ENCODE data around the gene TMC5. TPM values are rescaled to one million over a fixed set of nuclear protein-coding genes. Genes with fewer than 3 reads are reported as not detected.

The TMC5 gene
- total RNA-seq, 1 experiment from 2014 or later, result not detected

DNA sequence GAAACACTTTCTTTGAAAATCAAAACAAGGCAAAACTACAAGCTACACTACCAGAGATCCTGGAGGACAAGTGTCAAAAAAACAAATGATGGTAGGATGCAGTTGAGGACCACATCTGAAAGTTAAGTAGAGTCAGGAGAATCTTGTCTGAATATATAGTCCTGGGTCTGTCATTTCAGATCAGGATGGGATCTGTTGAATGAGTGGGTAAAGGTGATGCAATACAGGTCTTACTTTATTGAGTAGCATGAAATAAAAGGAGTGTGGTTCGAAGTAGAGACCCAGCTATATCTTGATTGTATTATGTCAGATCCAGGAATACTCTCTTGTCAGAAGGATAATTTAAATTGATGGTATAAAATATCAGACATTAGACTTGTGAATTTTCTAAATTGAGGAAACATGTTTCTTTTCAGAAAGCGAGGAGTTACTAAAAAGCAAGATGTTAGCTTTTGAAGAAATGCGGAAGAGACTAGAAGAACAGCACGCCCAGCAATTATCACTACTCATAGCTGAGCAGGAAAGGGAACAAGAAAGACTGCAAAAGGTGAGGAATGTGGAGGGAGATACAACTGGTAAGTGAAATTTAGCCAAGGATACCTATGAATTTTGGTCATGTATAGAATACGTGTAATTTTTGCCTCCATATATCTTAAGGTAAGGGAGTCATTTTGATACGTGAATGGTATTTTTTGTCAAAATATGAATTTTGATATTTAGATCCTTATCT is 122.7 kb downstream of the TMC5 start:
- DNase-seq (ENCODE audit: low read depth), result no peak

DNA sequence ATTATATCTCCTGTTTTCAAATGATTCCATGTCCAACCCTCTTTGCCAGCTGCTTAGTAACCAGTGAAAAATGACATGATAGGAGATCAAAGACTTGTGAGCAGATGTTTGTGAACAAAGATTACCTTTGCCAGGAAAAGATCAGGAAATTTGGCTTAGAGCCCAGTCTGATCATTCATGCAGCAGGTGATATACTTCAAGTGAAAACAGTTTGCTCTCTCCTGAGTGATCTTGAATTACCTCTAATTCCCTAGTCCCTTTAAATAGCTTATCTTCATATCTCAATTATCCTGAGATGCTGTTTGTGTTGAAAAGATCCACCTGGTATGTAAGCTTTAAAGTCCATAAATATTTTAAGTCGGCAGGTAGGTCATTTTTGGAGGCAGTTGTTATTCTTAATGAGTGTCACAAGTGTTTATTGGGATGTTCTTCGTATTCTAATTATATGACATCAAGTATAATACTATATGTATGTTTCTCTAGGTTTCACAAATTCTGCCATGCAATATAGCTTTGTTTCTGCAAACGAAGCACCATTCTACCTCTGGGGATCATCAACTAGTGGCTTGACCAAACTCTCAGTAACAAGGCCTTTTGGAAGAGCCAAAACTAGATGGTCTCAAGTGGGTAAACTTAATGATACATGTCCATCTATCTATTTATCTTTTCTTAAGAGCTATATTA is 124.6 kb downstream of the TMC5 start:
- DNase-seq (ENCODE audit: low read depth), result no peak

- DNase-seq (ENCODE audit: low read depth), result peak; percentile 13
Observed at GRCh38 chr16:19543278-19543996, 125.8 kb downstream of the TMC5 start.

DNA sequence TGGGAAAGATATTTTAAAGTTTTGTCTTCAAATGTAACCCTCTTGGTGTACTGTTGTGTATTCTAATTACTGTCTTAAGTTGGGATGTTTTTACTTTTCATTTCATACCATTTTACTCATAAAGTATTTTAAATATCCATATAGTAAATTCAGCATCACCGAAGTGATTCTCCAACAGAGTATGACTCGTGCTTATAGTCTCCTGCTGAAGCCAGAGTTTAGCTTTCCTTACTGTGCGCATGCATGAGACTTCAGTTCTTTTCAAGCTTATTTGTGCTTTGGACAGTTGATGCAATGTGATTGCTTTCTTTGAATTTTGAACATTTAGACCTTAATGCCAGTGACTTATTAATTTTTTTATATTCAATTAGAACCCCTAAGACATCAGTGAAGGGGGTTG is 130.5 kb downstream of the TMC5 start:
- no peak for DNase-seq (ENCODE audit: low read depth)

Other genes with a start within 250 kb of the TMC5 start
- 0.20 and 0.24 TPM in 2 replicates for gene SYT17, start 249.6 kb upstream of the TMC5 start, total RNA-seq (2014; rRNA removed; shearing (Covaris generic))
- gene CLEC19A, start 132.2 kb upstream of the TMC5 start, total RNA-seq (2014; rRNA removed; shearing (Covaris generic)), result not detected in 2 replicates
- gene GDE1, start 104.2 kb downstream of the TMC5 start, total RNA-seq (2014; rRNA removed; shearing (Covaris generic)), result 62.0 and 68.1 TPM in 2 replicates
- gene CCP110, start 106.1 kb downstream of the TMC5 start, total RNA-seq (2014; rRNA removed; shearing (Covaris generic)), result 13.5 and 15.4 TPM in 2 replicates
- 19.6 and 29.9 TPM in 2 replicates for gene VPS35L, start 137.8 kb downstream of the TMC5 start, total RNA-seq (2014; rRNA removed; shearing (Covaris generic))